ENCODE data around the gene TNFRSF4.

The TNFRSF4 gene

GRCh38 chr1:1232796-1233566, 19.0 kb upstream of the TNFRSF4 start:
- DNase-seq (ENCODE audit: low read depth in 2 of 2) = no peak

- DNase-seq (ENCODE audit: low read depth in 2 of 2) = no peak
These were observed 18.3 kb upstream of the TNFRSF4 start, which contains the start of gene B3GALT6 for GRCh38 chr1:1232208-1232795. TSS of gene B3GALT6 (plus strand) at chr1:1232237. CDS start at chr1:1232279, 42 bp downstream.

- peak; percentile 94 for DNase-seq (ENCODE audit: low read depth in 2 of 2)
These were observed 17.7 kb upstream of the TNFRSF4 start, which contains the start of gene SDF4 for GRCh38 chr1:1231400-1232207. TSS of gene SDF4 (minus strand) at chr1:1232001. CDS start at chr1:1228772, 3,229 bp downstream.

- no peak for DNase-seq (ENCODE audit: low read depth in 2 of 2)
These were observed 16.9 kb upstream of the TNFRSF4 start for GRCh38 chr1:1230656-1231399.

GRCh38 chr1:1229770-1230169, 15.8 kb upstream of the TNFRSF4 start:
- no peak for DNase-seq (ENCODE audit: low read depth in 2 of 2)

DNA sequence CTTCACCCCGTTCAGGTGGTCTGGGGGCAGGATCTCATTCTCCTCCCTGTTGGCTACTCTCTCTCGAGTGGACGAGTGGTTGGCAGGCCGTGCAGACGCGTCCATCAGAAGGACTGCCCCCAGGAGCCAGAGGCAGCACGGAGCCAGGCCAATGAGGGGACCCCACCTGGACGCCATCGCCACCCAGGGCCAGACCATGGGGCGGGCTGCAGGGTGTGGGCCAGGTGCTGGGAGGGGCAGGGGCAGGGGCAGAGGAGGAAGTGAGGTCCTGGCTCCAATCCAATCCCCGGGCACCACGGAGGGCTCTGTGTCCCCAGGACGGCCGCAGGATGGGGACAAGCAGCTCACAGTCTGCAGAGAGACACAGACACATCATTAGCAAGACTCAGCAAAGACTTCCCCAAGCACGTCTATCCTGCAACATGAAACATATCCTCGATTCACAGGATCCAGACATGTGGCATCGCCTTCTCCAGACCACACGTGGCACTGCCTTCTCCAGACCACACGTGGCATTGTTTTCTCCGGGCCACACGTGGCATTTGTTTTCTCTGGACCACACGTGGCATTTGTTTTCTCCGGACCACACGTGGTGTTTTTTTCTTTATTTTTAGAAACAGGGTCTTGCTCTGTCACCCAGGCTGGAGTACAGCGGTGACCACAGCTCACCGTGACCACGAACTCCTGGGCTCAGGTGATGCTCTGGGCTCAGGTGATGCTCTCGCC, 14.8 kb upstream of the TNFRSF4 start:
- no peak for DNase-seq (ENCODE audit: low read depth in 2 of 2)

- no peak for DNase-seq (ENCODE audit: low read depth in 2 of 2)
These were observed 14.2 kb upstream of the TNFRSF4 start for GRCh38 chr1:1228187-1228586.

DNA sequence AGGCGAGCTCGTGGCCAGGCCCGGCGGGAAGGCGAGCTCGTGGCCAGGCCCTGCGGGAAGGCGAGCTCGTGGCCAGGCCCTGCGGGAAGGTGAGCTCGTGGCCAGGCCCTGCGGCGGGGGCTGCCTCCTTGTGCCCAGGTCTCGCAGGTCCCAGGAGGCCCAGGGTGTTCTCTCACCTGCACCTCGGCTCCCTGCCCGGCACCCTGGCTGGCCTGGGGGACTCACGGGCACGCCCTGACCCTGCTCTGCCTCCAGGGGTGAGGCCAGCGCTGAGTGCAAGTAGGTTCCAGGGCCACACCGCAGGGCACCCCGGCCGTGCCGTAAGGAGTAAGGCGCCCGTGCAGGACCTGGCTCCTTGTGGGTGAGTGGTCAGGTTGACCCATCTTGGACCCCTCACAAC, 13.4 kb upstream of the TNFRSF4 start:
- DNase-seq (ENCODE audit: low read depth in 2 of 2) = no peak

GRCh38 chr1:1226566-1227362, 12.8 kb upstream of the TNFRSF4 start:
- DNase-seq (ENCODE audit: low read depth in 2 of 2) = no peak

GRCh38 chr1:1225913-1226312, 12.0 kb upstream of the TNFRSF4 start:
- DNase-seq (ENCODE audit: low read depth in 2 of 2) = no peak

GRCh38 chr1:1225238-1225845, 11.4 kb upstream of the TNFRSF4 start:
- DNase-seq (ENCODE audit: low read depth in 2 of 2) = no peak

DNA sequence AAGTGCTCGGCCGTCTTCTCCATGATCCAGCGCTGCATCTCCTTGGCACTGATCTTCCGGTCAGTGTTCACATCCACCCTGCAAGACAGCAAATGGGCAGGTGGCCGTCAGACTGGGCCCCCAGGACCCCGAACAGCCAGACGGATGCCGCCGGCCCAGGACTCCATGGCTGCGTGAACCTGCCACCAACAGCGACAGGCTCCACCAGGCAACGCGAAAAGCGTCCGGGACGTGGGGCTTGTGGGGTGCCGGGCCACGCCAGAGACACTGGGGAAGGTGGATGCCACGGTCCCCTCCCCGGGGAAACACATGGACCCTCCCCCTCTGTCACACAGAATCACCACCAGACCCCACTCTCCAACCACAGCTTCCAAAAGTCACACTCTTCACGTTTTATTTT, 9.9 kb upstream of the TNFRSF4 start:
- DNase-seq (ENCODE audit: low read depth in 2 of 2) = no peak

- no peak for DNase-seq (ENCODE audit: low read depth in 2 of 2)
These were observed 9.4 kb upstream of the TNFRSF4 start for GRCh38 chr1:1223321-1223720.

DNA sequence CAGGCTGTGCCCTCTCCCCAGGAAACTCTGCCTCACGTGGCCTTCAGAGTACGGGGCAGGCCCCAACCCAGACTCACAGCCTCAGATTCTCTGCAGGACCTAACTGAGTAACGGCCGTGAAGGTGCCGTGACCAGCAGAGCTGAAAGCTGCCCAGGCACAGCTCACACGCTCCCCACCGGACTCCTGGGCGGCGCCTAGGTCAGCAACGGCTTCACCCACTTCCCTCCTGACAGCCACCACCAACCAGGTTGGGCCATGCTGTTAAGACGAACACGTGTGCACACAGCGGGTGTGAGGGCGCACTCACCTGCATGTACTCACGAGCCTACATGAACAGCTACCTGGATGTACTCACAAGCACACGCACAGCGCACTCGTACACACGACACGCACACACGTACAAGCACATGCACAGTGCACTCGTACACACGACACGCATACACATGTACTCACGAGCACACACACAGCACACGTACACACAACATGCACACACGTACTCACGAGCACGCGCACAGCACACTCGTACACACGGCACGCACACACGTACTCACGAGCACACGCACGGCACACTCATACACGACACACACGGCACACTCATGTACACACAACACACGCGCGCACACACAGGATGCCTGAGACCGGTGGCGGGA, 8.7 kb upstream of the TNFRSF4 start:
- no peak for DNase-seq (ENCODE audit: low read depth in 2 of 2)

- DNase-seq (ENCODE audit: low read depth in 2 of 2) = no peak
These were observed 8.1 kb upstream of the TNFRSF4 start for GRCh38 chr1:1221887-1222574.

GRCh38 chr1:1220197-1220596, 6.2 kb upstream of the TNFRSF4 start:
- no peak for DNase-seq (ENCODE audit: low read depth in 2 of 2)

GRCh38 chr1:1219341-1219740, 5.4 kb upstream of the TNFRSF4 start:
- peak in 1 of 2 donors; percentile 24 for DNase-seq (ENCODE audit: low read depth in 2 of 2)

DNA sequence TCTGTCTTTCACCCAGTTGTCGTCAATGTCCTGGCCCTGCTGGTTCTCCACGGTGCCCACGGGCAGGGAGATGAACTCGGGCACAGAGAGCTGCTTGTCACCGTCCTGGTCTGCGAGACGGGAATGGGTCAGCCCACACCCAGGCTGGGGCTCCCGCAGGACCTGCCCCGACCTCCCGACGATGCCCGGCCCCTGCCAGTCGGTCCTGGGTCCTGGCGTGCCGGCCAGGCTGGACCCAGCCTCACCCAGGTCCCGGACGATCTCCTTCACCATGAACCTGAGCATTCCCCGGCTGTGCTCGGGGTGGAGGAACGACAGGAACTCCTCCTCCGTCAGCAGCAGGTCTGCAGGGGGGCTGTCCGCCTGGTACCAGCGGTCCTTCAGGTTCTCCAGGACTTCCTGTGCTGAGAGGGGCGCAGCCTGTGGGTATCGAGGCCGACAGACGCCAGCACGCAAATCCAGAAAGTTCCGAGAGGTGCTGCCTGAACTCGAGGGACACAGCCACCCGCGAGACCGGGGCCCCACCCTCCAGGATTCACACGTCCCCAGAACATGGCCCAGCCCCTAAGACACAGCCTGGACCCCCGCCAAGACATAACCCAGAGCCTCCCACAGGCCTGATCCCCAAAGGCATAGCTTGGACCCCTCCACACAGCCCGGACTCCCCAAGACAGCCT, 4.7 kb upstream of the TNFRSF4 start:
- no peak for DNase-seq (ENCODE audit: low read depth in 2 of 2)

Measured in activated CD8-positive, alpha-beta memory T cell treated with anti-CD3 and anti-CD28 coated beads for 4 hours (primary cell).